Measurements from ENCODE around the gene TMUB1.

- TF ChIP-seq SOX6 (IDR thresholded peaks at IDR 0.05): no peak
- TF ChIP-seq CTCF (IDR thresholded peaks at IDR 0.05 in 2 of 3, conservative IDR thresholded peaks at IDR 0.05 in 1 of 3; ENCODE audit: insufficient read depth in 2 of 3, low read depth in 1 of 3, low read length in 3 of 3): no peak
- no peak for TF ChIP-seq POLR2A (conservative IDR thresholded peaks at IDR 0.05)
- TF ChIP-seq SIN3A (IDR thresholded peaks at IDR 0.05; ENCODE audit: borderline replicate concordance in 2 of 2, control insufficient read depth in 1 of 2, low read depth in 2 of 2, low read length in 2 of 2): 0 out of 4 replicates have a peak, but pooled peaks of 1 of the 2 experiments have one; percentile 15
- 0 out of 2 replicates have a peak, but pooled peaks have one; percentile 10 for TF ChIP-seq MBD2 (IDR thresholded peaks at IDR 0.05; ENCODE audit: borderline replicate concordance, low read depth)
- TF ChIP-seq MIER1 (IDR thresholded peaks at IDR 0.05; ENCODE audit: low read depth): no peak
- no peak for TF ChIP-seq MAX (CRISPR knock-in tag; IDR thresholded peaks at IDR 0.05)
- TF ChIP-seq AFF1 (IDR thresholded peaks at IDR 0.05; ENCODE audit: low read depth in 1 of 2, partially characterized antibody in 2 of 2): no peak
- no peak for TF ChIP-seq EZH2 (IDR thresholded peaks at IDR 0.05; ENCODE audit: borderline replicate concordance, low read depth, low read length)
- TF ChIP-seq RB1 (IDR thresholded peaks at IDR 0.05; ENCODE audit: low read depth): no peak
- no peak for TF ChIP-seq MNT (conservative IDR thresholded peaks at IDR 0.05)
- TF ChIP-seq PCBP1 (IDR thresholded peaks at IDR 0.05; ENCODE audit: low read depth, low read length, poor library complexity, severe bottlenecking): no peak
Observed at GRCh38 chr7:151077705-151078232, 5.5 kb downstream of the TMUB1 start.

Measured in K562 (cell line).